ENCODE data around the gene SF3B1. TPM values are rescaled to one million over a fixed set of nuclear protein-coding genes. Genes with fewer than 3 reads are reported as not detected.

The SF3B1 gene
- total and polyA plus RNA-seq, 5 donors from 2014 or later, result 136 to 662 (median 175) TPM

- Mint-ChIP-seq H3K4me1 (peaks cover 0 to 14% (median 3%) of the 10 kb centered on the region in 4 donors), H3K27me3 (no peaks in the 10 kb centered on the region), H3K36me3 (no peaks in the 10 kb centered on the region), H3K9me3 (peaks cover 0 to 1% (median 0%) of the 10 kb centered on the region in 7 donors), H3K27ac (no peak overlapping the region), H3K4me3 (no peak overlapping the region)
- H3K27me3 ChIP-seq (ENCODE audit: control insufficient read depth, insufficient read depth, low read length), result no peaks in the 10 kb centered on the region
- H3K4me1 ChIP-seq (ENCODE audit: control insufficient read depth, insufficient read depth, low read length, poor library complexity, severe bottlenecking), result no peaks in the 10 kb centered on the region
- no peaks in the 10 kb centered on the region for H3K9me3 ChIP-seq (ENCODE audit: control insufficient read depth in 2 of 2, low read length in 2 of 2)
- no peak overlapping the region for H3K27ac ChIP-seq (ENCODE audit: insufficient read depth, low read length, poor library complexity, severe bottlenecking)
- DNase-seq (no peak), ATAC-seq (ENCODE audit: low read depth in 2 of 2) (no peak)
- H3K4me3 ChIP-seq (ENCODE audit: low read depth, low read length), result no peak overlapping the region
- H3K36me3 ChIP-seq (ENCODE audit: control insufficient read depth, insufficient read depth, low read length), result no peaks in the 10 kb centered on the region
Measured at GRCh38 chr2:197368412-197368811, 66.4 kb downstream of the SF3B1 start.

- no peak for ATAC-seq (ENCODE audit: low read depth in 2 of 2)
Measured at GRCh38 chr2:197363998-197364397, 70.8 kb downstream of the SF3B1 start.

DNA sequence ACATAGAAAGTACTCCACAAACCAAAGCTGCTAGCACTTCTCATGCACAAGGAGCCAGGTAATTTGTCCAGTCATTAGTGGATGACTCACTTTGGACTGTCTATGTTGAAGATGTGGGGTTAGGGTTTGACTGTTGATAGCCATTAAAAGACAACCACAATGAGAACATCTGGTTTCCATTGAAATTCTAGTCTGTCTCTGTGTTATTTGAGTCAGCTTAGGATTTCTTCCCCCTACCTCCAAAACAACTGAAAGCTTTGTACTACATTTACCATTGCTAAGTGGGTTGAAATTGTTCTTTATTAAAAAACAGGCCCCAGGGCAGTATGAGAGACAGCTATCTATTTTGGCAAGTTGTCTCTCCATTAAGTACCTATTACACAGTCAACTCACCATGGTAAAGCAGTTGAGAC lies 74.1 kb downstream of the SF3B1 start:
- ATAC-seq (ENCODE audit: low read depth in 2 of 2) (no peak), DNase-seq (peak in 1 of 3 donors; percentile 34)
- no peaks in the 10 kb centered on the region for H3K9me3 ChIP-seq (ENCODE audit: control insufficient read depth in 2 of 2, low read length in 2 of 2)
- H3K9me3 Mint-ChIP-seq, result peaks cover 0 to 1% (median 0%) of the 10 kb centered on the region in 7 donors
- H3K27ac Mint-ChIP-seq, result no peak overlapping the region
- no peaks in the 10 kb centered on the region for H3K27me3 Mint-ChIP-seq
- H3K4me1 Mint-ChIP-seq, result peaks cover 0 to 19% (median 8%) of the 10 kb centered on the region in 4 donors
- H3K4me3 Mint-ChIP-seq, result no peak overlapping the region
- no peaks in the 10 kb centered on the region for H3K36me3 ChIP-seq (ENCODE audit: control insufficient read depth, insufficient read depth, low read length)
- H3K27me3 ChIP-seq (ENCODE audit: control insufficient read depth, insufficient read depth, low read length), result no peaks in the 10 kb centered on the region
- H3K36me3 Mint-ChIP-seq, result no peaks in the 10 kb centered on the region
- H3K27ac ChIP-seq (ENCODE audit: insufficient read depth, low read length, poor library complexity, severe bottlenecking), result no peak overlapping the region
- no peaks in the 10 kb centered on the region for H3K4me1 ChIP-seq (ENCODE audit: control insufficient read depth, insufficient read depth, low read length, poor library complexity, severe bottlenecking)
- no peak overlapping the region for H3K4me3 ChIP-seq (ENCODE audit: low read depth, low read length)

More at GRCh38 chr2:197363998-197364397, 70.8 kb downstream of the SF3B1 start:
- Mint-ChIP-seq H3K27me3 (no peaks in the 10 kb centered on the region), H3K36me3 (no peaks in the 10 kb centered on the region), H3K27ac (peak overlapping the region in 1 of 3 donors; percentile 60), H3K4me3 (no peak overlapping the region), H3K4me1 (peaks cover 0 to 10% (median 3%) of the 10 kb centered on the region in 4 donors), H3K9me3 (no peaks in the 10 kb centered on the region)
- Histone ChIP-seq H3K27ac (ENCODE audit: insufficient read depth, low read length, poor library complexity, severe bottlenecking) (no peak overlapping the region), H3K36me3 (ENCODE audit: control insufficient read depth, insufficient read depth, low read length) (no peaks in the 10 kb centered on the region), H3K9me3 (ENCODE audit: control insufficient read depth in 2 of 2, low read length in 2 of 2) (no peaks in the 10 kb centered on the region), H3K4me1 (ENCODE audit: control insufficient read depth, insufficient read depth, low read length, poor library complexity, severe bottlenecking) (no peaks in the 10 kb centered on the region), H3K4me3 (ENCODE audit: low read depth, low read length) (no peak overlapping the region), H3K27me3 (ENCODE audit: control insufficient read depth, insufficient read depth, low read length) (no peaks in the 10 kb centered on the region)
- no peak for DNase-seq

DNA sequence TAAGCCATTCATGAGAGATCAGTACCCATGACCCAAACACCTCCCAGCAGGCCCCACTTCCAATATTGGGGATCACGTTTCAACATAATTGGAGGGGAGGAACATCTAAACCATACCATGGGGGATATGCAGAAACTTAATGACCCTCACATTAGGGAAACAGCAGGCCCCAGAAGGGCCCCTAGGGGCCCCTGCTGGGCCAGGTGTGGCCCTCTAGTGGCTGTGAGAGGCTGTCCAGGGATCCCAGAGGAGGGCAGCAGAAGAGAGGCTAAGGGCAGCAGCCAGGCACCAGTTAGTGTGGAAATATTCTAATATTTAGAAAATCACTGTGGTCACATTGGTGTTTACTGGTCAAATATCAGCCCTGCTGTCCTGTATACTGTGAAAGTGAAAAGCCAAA lies 75.0 kb downstream of the SF3B1 start:
- Histone ChIP-seq H3K4me1 (ENCODE audit: control insufficient read depth, insufficient read depth, low read length, poor library complexity, severe bottlenecking) (no peaks in the 10 kb centered on the region), H3K27ac (ENCODE audit: insufficient read depth, low read length, poor library complexity, severe bottlenecking) (no peak overlapping the region), H3K36me3 (ENCODE audit: control insufficient read depth, insufficient read depth, low read length) (no peaks in the 10 kb centered on the region), H3K9me3 (ENCODE audit: control insufficient read depth in 2 of 2, low read length in 2 of 2) (no peaks in the 10 kb centered on the region), H3K27me3 (ENCODE audit: control insufficient read depth, insufficient read depth, low read length) (no peaks in the 10 kb centered on the region), H3K4me3 (ENCODE audit: low read depth, low read length) (no peak overlapping the region)
- Mint-ChIP-seq H3K36me3 (no peaks in the 10 kb centered on the region), H3K27me3 (no peaks in the 10 kb centered on the region), H3K27ac (no peak overlapping the region), H3K4me3 (no peak overlapping the region), H3K9me3 (peaks cover 0 to 1% (median 0%) of the 10 kb centered on the region in 7 donors), H3K4me1 (peaks cover 0 to 19% (median 8%) of the 10 kb centered on the region in 4 donors)
- ATAC-seq (ENCODE audit: low read depth in 2 of 2), result no peak
- no peak for DNase-seq

DNA sequence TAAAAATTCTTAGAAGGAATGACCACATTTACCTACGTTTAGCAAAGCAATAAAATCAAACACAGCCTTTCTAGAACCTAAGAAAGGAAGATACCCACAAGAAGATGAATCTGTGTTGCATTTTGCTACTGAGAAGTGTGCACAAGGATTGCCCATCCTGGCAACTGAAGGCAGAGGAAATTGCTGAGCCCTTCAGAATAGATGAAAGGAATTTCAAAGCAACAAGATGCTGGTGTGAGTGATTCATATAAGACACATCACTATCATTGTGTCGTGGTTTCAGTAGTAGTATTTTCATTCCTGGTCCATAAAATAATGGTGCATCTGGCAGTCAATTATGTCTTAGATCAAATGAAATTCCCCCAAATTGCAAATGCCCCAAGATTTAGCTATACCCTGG lies 75.9 kb downstream of the SF3B1 start:
- no peak overlapping the region for H3K4me3 ChIP-seq (ENCODE audit: low read depth, low read length)
- Mint-ChIP-seq H3K4me3 (no peak overlapping the region), H3K27ac (peak overlapping the region in 1 of 3 donors; percentile 33), H3K9me3 (peaks cover 0 to 1% (median 0%) of the 10 kb centered on the region in 7 donors), H3K4me1 (peaks cover 0 to 19% (median 8%) of the 10 kb centered on the region in 4 donors), H3K27me3 (no peaks in the 10 kb centered on the region), H3K36me3 (no peaks in the 10 kb centered on the region)
- H3K36me3 ChIP-seq (ENCODE audit: control insufficient read depth, insufficient read depth, low read length), result no peaks in the 10 kb centered on the region
- no peaks in the 10 kb centered on the region for H3K9me3 ChIP-seq (ENCODE audit: control insufficient read depth in 2 of 2, low read length in 2 of 2)
- no peaks in the 10 kb centered on the region for H3K4me1 ChIP-seq (ENCODE audit: control insufficient read depth, insufficient read depth, low read length, poor library complexity, severe bottlenecking)
- peak in 2 of 3 donors; percentile 6 to 27 for DNase-seq
- no peaks in the 10 kb centered on the region for H3K27me3 ChIP-seq (ENCODE audit: control insufficient read depth, insufficient read depth, low read length)
- no peak overlapping the region for H3K27ac ChIP-seq (ENCODE audit: insufficient read depth, low read length, poor library complexity, severe bottlenecking)
- ATAC-seq (ENCODE audit: low read depth in 2 of 2), result peak; percentile 48 to 58

GRCh38 chr2:197357986-197358385 lies 76.8 kb downstream of the SF3B1 start:
- Mint-ChIP-seq H3K36me3 (no peaks in the 10 kb centered on the region), H3K9me3 (peaks cover 0 to 1% (median 0%) of the 10 kb centered on the region in 7 donors), H3K27me3 (no peaks in the 10 kb centered on the region), H3K27ac (peak overlapping the region in 1 of 3 donors; percentile 67), H3K4me1 (peaks cover 0 to 19% (median 8%) of the 10 kb centered on the region in 4 donors), H3K4me3 (no peak overlapping the region)
- ATAC-seq (ENCODE audit: low read depth in 2 of 2) (no peak), DNase-seq (no peak)
- no peaks in the 10 kb centered on the region for H3K9me3 ChIP-seq (ENCODE audit: control insufficient read depth in 2 of 2, low read length in 2 of 2)
- H3K27ac ChIP-seq (ENCODE audit: insufficient read depth, low read length, poor library complexity, severe bottlenecking), result no peak overlapping the region
- H3K4me3 ChIP-seq (ENCODE audit: low read depth, low read length), result no peak overlapping the region
- no peaks in the 10 kb centered on the region for H3K27me3 ChIP-seq (ENCODE audit: control insufficient read depth, insufficient read depth, low read length)
- H3K36me3 ChIP-seq (ENCODE audit: control insufficient read depth, insufficient read depth, low read length), result no peaks in the 10 kb centered on the region
- no peaks in the 10 kb centered on the region for H3K4me1 ChIP-seq (ENCODE audit: control insufficient read depth, insufficient read depth, low read length, poor library complexity, severe bottlenecking)

DNA sequence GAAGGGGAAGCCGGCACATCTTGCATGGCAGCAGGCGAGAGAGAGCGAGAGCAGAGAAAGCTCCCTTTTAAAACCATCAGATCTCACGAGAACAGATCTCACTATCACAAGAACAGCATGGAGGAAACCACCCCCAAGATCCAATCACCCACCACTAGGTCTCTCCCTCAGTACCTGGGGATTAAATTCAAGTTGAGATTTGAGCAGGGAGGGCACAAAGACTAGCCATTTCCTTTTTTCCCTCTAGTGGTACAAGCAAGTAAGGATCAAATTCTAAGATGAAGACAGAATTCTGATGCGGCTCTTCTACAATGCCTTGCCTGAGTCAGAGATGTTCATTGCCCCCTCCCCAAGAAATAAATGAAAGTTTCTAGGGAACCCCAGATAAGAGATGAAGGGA lies 78.7 kb downstream of the SF3B1 start:
- no peaks in the 10 kb centered on the region for H3K36me3 ChIP-seq (ENCODE audit: control insufficient read depth, insufficient read depth, low read length)
- no peaks in the 10 kb centered on the region for H3K4me1 ChIP-seq (ENCODE audit: control insufficient read depth, insufficient read depth, low read length, poor library complexity, severe bottlenecking)
- Mint-ChIP-seq H3K27ac (peak overlapping the region in 2 of 3 donors; percentile 29 to 53), H3K9me3 (peaks cover 0 to 1% (median 0%) of the 10 kb centered on the region in 7 donors), H3K4me3 (peak overlapping the region in 2 of 4 donors; percentile 14 to 33), H3K27me3 (no peaks in the 10 kb centered on the region), H3K4me1 (peaks cover 0 to 19% (median 8%) of the 10 kb centered on the region in 4 donors), H3K36me3 (no peaks in the 10 kb centered on the region)
- no peak overlapping the region for H3K27ac ChIP-seq (ENCODE audit: insufficient read depth, low read length, poor library complexity, severe bottlenecking)
- no peaks in the 10 kb centered on the region for H3K27me3 ChIP-seq (ENCODE audit: control insufficient read depth, insufficient read depth, low read length)
- peak in 1 of 2 donors; percentile 46 for ATAC-seq (ENCODE audit: low read depth in 2 of 2)
- peak in 2 of 3 donors; percentile 25 to 46 for DNase-seq
- H3K4me3 ChIP-seq (ENCODE audit: low read depth, low read length), result no peak overlapping the region
- H3K9me3 ChIP-seq (ENCODE audit: control insufficient read depth in 2 of 2, low read length in 2 of 2), result no peaks in the 10 kb centered on the region

DNA sequence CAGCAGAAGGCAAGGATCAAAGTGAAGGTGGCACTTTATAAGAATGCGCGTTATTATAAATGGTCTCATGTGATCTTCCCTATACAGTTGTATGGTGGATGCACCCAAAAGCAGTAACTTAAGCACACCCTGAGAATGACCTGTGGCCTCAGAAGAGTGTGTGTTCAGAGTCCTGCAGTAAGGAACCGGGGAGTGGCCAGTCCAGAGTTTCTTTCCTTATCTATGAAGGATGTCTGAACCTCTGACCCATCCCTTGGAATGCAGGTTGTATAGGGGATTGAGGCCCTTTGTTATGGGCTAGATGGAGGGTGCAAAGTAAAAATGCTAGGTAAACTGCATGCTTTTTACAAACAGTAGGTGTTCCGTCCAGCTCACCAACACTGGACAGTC lies 80.7 kb downstream of the SF3B1 start:
- H3K4me3 ChIP-seq (ENCODE audit: low read depth, low read length), result no peak overlapping the region
- DNase-seq (no peak), ATAC-seq (ENCODE audit: low read depth in 2 of 2) (no peak)
- peaks cover 0 to 14% (median 6%) of the 10 kb centered on the region in 4 donors for H3K4me1 Mint-ChIP-seq
- no peak overlapping the region for H3K4me3 Mint-ChIP-seq
- H3K27me3 Mint-ChIP-seq, result no peaks in the 10 kb centered on the region
- H3K36me3 Mint-ChIP-seq, result no peaks in the 10 kb centered on the region
- no peak overlapping the region for H3K27ac Mint-ChIP-seq
- H3K9me3 Mint-ChIP-seq, result peaks cover 0 to 1% (median 0%) of the 10 kb centered on the region in 7 donors
- no peaks in the 10 kb centered on the region for H3K36me3 ChIP-seq (ENCODE audit: control insufficient read depth, insufficient read depth, low read length)
- no peak overlapping the region for H3K27ac ChIP-seq (ENCODE audit: insufficient read depth, low read length, poor library complexity, severe bottlenecking)
- H3K9me3 ChIP-seq (ENCODE audit: control insufficient read depth in 2 of 2, low read length in 2 of 2), result no peaks in the 10 kb centered on the region
- no peaks in the 10 kb centered on the region for H3K27me3 ChIP-seq (ENCODE audit: control insufficient read depth, insufficient read depth, low read length)
- H3K4me1 ChIP-seq (ENCODE audit: control insufficient read depth, insufficient read depth, low read length, poor library complexity, severe bottlenecking), result no peaks in the 10 kb centered on the region

All from CD4-positive, CD25-positive, alpha-beta regulatory T cell (primary cell).